Esophagus squamous epithelium (tissue), 5 donors: Measurements from ENCODE around the gene ECSCR. TPM values are rescaled to one million over a fixed set of nuclear protein-coding genes. Genes with fewer than 3 reads are reported as not detected.

Experiments used
- DNase-seq: peaks from one replicate; lab custom pipeline; 2025; lab: John Stamatoyannopoulos, UW
- H3K27ac ChIP-seq, 4 donors: fragments of 200-600 bp; sonication (generic); one replicate each; pipeline ENCODE4 v1.5.1; 2016 to 2019; ENCODE audit warnings: mild to moderate bottlenecking in 1 of 4
- H3K27me3 ChIP-seq, 4 donors: fragments of 200-600 bp; sonication (generic); 1 replicate in 3 of 4; 2 replicates in 1 of 4; pipeline versions ENCODE4 v1.5.1 to v1.6.0; 2017 to 2021; ENCODE audit warnings: antibody characterized with exemption in 1 of 4
- H3K36me3 ChIP-seq, 3 donors: fragments of 200-600 bp; sonication (generic); one replicate each; pipeline ENCODE4 v1.5.1; 2016 to 2019
- H3K4me1 ChIP-seq, 3 donors: fragments of 200-600 bp; sonication (generic); one replicate each; pipeline ENCODE4 v1.5.1; 2017 to 2019
- H3K4me3 ChIP-seq, 4 donors: fragments of 200-600 bp; sonication (generic); 1 replicate in 3 of 4; 2 replicates in 1 of 4; pipeline ENCODE4 v1.5.1; 2016 to 2019; ENCODE audit warnings: mild to moderate bottlenecking in 2 of 4, moderate library complexity in 1 of 4
- H3K9me3 ChIP-seq, 3 donors: fragments of 200-600 bp; sonication (generic); one replicate each; pipeline ENCODE4 v1.5.1; 2016 to 2019
- POLR2A ChIP-seq, 4 donors: fragments of 450-650 bp; IDR thresholded peaks; one replicate each; pipeline ENCODE4 v1.6.1; 2017; ENCODE audit warnings: antibody characterized with exemption in 4 of 4, mild to moderate bottlenecking in 4 of 4, moderate library complexity in 3 of 4
- WGBS, 2 donors: methylation state at CpG; one replicate each; pipeline ENCODE4 v1.1.5; 2018; 5-methylcytosine and 5-hydroxymethylcytosine counted together
- intact Hi-C: fragments of 100-400 bp; cut with DNase I; formaldehyde crosslinking; loops from one replicate; pipeline ENCODE4 v1.15.0; 2022
- total RNA-seq, 4 donors: library from RNA; depleted of rRNA; stranded (reverse); fragments of >200 nt; gene quantifications; one replicate each; pipeline ENCODE4 v1.1.0, GENCODE V29; 2016
- TF ChIP-seq, protein P1 (sequence below), 6 experiments: fragments of 450-650 bp in 4 of 6; fragments of 200-600 bp in 2 of 6; sonication (generic) in 2 of 6; IDR thresholded peaks; one replicate each; pipeline ENCODE4 v1.5.1; 2016 to 2019; ENCODE audit warnings: antibody characterized with exemption in 6 of 6, mild to moderate bottlenecking in 4 of 6, moderate library complexity in 4 of 6
- donor health status: DM: yes; HTN: yes; CAD: no.

Gene ECSCR
- total RNA-seq, 4 donors from 2014 or later: 1.7 to 19.5 (median 6.9) TPM

DNA sequence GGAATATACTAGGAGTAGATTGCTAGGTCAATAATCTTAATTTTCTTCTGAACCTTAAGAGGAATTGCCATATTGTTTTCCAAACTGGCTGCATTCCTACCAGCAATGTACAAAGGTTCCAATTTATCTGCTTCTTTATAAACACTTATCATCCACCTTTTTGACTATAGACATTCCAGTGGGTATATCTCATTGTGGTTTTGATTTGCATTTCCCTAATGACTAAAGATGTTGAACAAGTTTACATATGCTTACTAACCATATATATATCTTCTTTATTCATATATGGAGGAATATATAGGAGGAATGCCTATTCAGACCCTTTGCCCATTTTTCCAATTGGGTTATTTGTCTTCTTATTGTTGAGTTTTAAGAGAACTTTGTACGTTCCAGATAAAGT lies 30.8 kb downstream of the ECSCR start:
- intact Hi-C loops: no loop called here
- H3K4me1 ChIP-seq: no peaks in the 10 kb centered on the region
- no peak overlapping the region for H3K27ac ChIP-seq
- no peak for DNase-seq
- TF ChIP-seq, protein P1, sequence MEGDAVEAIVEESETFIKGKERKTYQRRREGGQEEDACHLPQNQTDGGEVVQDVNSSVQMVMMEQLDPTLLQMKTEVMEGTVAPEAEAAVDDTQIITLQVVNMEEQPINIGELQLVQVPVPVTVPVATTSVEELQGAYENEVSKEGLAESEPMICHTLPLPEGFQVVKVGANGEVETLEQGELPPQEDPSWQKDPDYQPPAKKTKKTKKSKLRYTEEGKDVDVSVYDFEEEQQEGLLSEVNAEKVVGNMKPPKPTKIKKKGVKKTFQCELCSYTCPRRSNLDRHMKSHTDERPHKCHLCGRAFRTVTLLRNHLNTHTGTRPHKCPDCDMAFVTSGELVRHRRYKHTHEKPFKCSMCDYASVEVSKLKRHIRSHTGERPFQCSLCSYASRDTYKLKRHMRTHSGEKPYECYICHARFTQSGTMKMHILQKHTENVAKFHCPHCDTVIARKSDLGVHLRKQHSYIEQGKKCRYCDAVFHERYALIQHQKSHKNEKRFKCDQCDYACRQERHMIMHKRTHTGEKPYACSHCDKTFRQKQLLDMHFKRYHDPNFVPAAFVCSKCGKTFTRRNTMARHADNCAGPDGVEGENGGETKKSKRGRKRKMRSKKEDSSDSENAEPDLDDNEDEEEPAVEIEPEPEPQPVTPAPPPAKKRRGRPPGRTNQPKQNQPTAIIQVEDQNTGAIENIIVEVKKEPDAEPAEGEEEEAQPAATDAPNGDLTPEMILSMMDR (IDR thresholded peaks at IDR 0.05): no peak
- no peak for TF ChIP-seq POLR2A (IDR thresholded peaks at IDR 0.05)
- WGBS, 2 donors: 87 to 100% methylated on average over 1 of the region's 1 CpG
- H3K9me3 ChIP-seq: no peaks in the 10 kb centered on the region
- no peaks in the 10 kb centered on the region for H3K27me3 ChIP-seq
- H3K4me3 ChIP-seq: no peak overlapping the region
- peaks cover 0 to 60% (median 9%) of the 10 kb centered on the region in 3 donors for H3K36me3 ChIP-seq

DNA sequence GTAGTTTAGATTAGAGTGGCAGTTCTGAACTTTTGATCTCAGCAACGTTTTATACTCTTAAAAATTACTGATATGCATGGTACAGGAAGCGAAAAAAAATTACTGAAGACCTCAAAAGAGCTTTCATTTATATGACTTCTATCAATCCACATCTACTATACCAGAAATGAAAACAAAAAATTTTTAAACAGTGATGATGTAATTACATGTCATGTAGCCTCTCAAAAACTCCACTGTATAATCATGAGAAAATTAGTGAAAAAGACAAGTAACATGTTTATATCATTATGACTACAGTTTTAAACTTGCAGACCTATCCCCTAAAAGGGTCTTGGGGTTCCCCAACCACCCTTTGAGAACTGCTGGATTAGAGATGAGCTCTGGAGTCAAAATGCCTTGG lies 32.5 kb downstream of the ECSCR start:
- no peak overlapping the region for H3K27ac ChIP-seq
- intact Hi-C loops: no loop called here
- H3K36me3 ChIP-seq: peaks cover 0 to 75% (median 9%) of the 10 kb centered on the region in 3 donors
- no peak overlapping the region for H3K4me3 ChIP-seq
- no peaks in the 10 kb centered on the region for H3K9me3 ChIP-seq
- H3K4me1 ChIP-seq: no peaks in the 10 kb centered on the region
- no peak for TF ChIP-seq POLR2A (IDR thresholded peaks at IDR 0.05)
- TF ChIP-seq, protein P1 (IDR thresholded peaks at IDR 0.05): no peak
- WGBS, 2 donors: 75 to 89% methylated on average over 2 of the region's 2 CpGs
- no peak for DNase-seq
- H3K27me3 ChIP-seq: no peaks in the 10 kb centered on the region

- intact Hi-C loops: no loop called here
- H3K36me3 ChIP-seq: peaks cover 0 to 68% (median 5%) of the 10 kb centered on the region in 3 donors
Observed at GRCh38 chr5:139426203-139426885, 36.2 kb downstream of the ECSCR start.

GRCh38 chr5:139425497-139425896 lies 37.0 kb downstream of the ECSCR start:
- DNase-seq: no peak
- H3K4me3 ChIP-seq: no peak overlapping the region
- H3K27ac ChIP-seq: no peak overlapping the region
- no peak for TF ChIP-seq POLR2A (IDR thresholded peaks at IDR 0.05)
- TF ChIP-seq, protein P1 (IDR thresholded peaks at IDR 0.05): no peak
- H3K27me3 ChIP-seq: no peaks in the 10 kb centered on the region
- H3K4me1 ChIP-seq: no peaks in the 10 kb centered on the region
- H3K9me3 ChIP-seq: no peaks in the 10 kb centered on the region
- peaks cover 0 to 59% (median 5%) of the 10 kb centered on the region in 3 donors for H3K36me3 ChIP-seq
- intact Hi-C loops: no loop called here
- 87 to 92% methylated on average over 5 of the region's 5 CpGs for WGBS, 2 donors

More at GRCh38 chr5:139426203-139426885, 36.2 kb downstream of the ECSCR start:
- no peak for DNase-seq
- Histone ChIP-seq H3K27me3 (no peaks in the 10 kb centered on the region), H3K9me3 (no peaks in the 10 kb centered on the region), H3K27ac (no peak overlapping the region), H3K4me1 (no peaks in the 10 kb centered on the region), H3K4me3 (no peak overlapping the region)
- 46 to 78% methylated on average over 5 to 6 of the region's 8 CpGs for WGBS, 2 donors
- no peak for TF ChIP-seq POLR2A (IDR thresholded peaks at IDR 0.05)
- TF ChIP-seq, protein P1 (IDR thresholded peaks at IDR 0.05): no peak

- no peak overlapping the region for H3K27ac ChIP-seq
- DNase-seq: no peak
- intact Hi-C loops: loop anchor here (5.0 kb wide), 1 partner anchor 90 kb away; no protein-coding TSS in a partner anchor
- no peak overlapping the region for H3K4me3 ChIP-seq
- H3K9me3 ChIP-seq: no peaks in the 10 kb centered on the region
- H3K36me3 ChIP-seq: peaks cover 0 to 58% (median 0%) of the 10 kb centered on the region in 3 donors
- TF ChIP-seq, protein P1 (IDR thresholded peaks at IDR 0.05): peak; percentile 63 to 87 (median 74)
- TF ChIP-seq POLR2A (IDR thresholded peaks at IDR 0.05): no peak
- no peaks in the 10 kb centered on the region for H3K27me3 ChIP-seq
- WGBS, 2 donors: 33 to 42% methylated on average over 5 of the region's 5 CpGs
- peaks cover 0 to 29% (median 8%) of the 10 kb centered on the region in 3 donors for H3K4me1 ChIP-seq
Observed at GRCh38 chr5:139422307-139422893, 40.1 kb downstream of the ECSCR start.
